Cardiac muscle cell (in vitro differentiated cells and primary cell): ENCODE measurements around the gene SCFD1. TPM values are rescaled to one million over a fixed set of nuclear protein-coding genes. Genes with fewer than 3 reads are reported as not detected.

ENCODE experiments used
- DNase-seq, 2 donors: peaks; one replicate each; pipeline versions ENCODE4 v3.0.0 to v3.0.0-alpha.2; 2010 to 2017; ENCODE audit warnings: low read depth in 1 of 2, low spot score in 1 of 2
- H3K27ac ChIP-seq: fragments of 200-600 bp; sonication (generic); 2 replicates; pipeline ENCODE4 v1.5.1; 2016
- H3K27me3 ChIP-seq: fragments of 200-600 bp; sonication (generic); 2 replicates; pipeline ENCODE4 v1.6.0; 2016; ENCODE audit warnings: control low read depth
- H3K36me3 ChIP-seq: fragments of 200-600 bp; sonication (generic); 2 replicates; pipeline ENCODE4 v1.5.1; 2016; ENCODE audit warnings: control low read depth
- H3K4me1 ChIP-seq: fragments of 200-600 bp; sonication (generic); 2 replicates; pipeline ENCODE4 v1.8.1; 2017; ENCODE audit warnings: low read depth, mild to moderate bottlenecking, mixed run types
- H3K4me3 ChIP-seq: fragments of 200-600 bp; sonication (generic); 2 replicates; pipeline ENCODE4 v1.5.1; 2016; ENCODE audit warnings: mild to moderate bottlenecking
- H3K9me3 ChIP-seq: fragments of 200-600 bp; sonication (generic); 2 replicates; pipeline ENCODE4 v1.5.1; 2017; ENCODE audit warnings: low read depth, mild to moderate bottlenecking, control low read depth
- CTCF ChIP-seq: IDR thresholded peaks from 2 replicates; pipeline ENCODE4 v1.5.1; 2012; ENCODE audit warnings: low read depth, mild to moderate bottlenecking, low read length
- polyA plus RNA-seq: library from polyadenylated mRNA; unstranded; fragments of >200 nt; fragmentation: Nextera tagmentation; extraction: Ambion mirVana; gene quantifications from 2 replicates; pipeline ENCODE4 v1.2.1, GENCODE V29; 2016
- total RNA-seq: library from RNA; depleted of rRNA; stranded (reverse); fragments of >200 nt; gene quantifications from 2 replicates; pipeline ENCODE4 v1.2.3, GENCODE V29; 2016

SCFD1 gene
- total and polyA plus RNA-seq, 2 experiments from 2014 or later = 51.7 to 76.3 TPM

GRCh38 chr14:30751646-30752416, 129.7 kb downstream of the SCFD1 start:
- no peak for DNase-seq

DNA sequence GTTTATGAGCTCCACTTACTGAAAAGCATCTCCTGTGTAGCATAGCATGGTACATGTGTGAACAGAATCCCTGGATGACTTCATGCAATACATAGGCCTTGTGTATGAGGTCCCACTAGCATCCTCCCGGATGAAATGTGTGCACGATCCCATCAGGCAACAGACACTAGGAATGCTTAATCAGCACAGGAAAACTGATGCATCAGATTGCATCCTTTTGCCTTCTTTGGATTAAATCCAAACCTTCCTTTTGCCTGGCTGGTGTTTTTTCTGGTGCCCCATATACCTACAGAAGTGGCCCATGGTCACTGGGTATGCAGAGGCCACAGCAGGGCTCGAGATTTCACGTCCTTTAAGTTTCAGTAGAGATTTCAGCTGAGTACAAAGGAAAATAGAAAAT, 131.3 kb downstream of the SCFD1 start:
- Histone ChIP-seq H3K27me3 (no peaks in the 10 kb centered on the region), H3K4me1 (no peaks in the 10 kb centered on the region), H3K36me3 (no peaks in the 10 kb centered on the region), H3K27ac (no peak overlapping the region), H3K4me3 (no peak overlapping the region), H3K9me3 (no peaks in the 10 kb centered on the region)
- DNase-seq = no peak
- TF ChIP-seq CTCF = no peak

More at GRCh38 chr14:30751646-30752416, 129.7 kb downstream of the SCFD1 start:
- Histone ChIP-seq H3K36me3 (no peaks in the 10 kb centered on the region), H3K27me3 (no peaks in the 10 kb centered on the region), H3K4me1 (no peaks in the 10 kb centered on the region), H3K4me3 (no peak overlapping the region), H3K27ac (no peak overlapping the region), H3K9me3 (no peaks in the 10 kb centered on the region)
- TF ChIP-seq CTCF = no peak

- Histone ChIP-seq H3K4me1 (no peaks in the 10 kb centered on the region), H3K36me3 (no peaks in the 10 kb centered on the region), H3K9me3 (no peaks in the 10 kb centered on the region), H3K27ac (no peak overlapping the region), H3K4me3 (no peak overlapping the region), H3K27me3 (no peaks in the 10 kb centered on the region)
- no peak for DNase-seq
- no peak for TF ChIP-seq CTCF
Observed at GRCh38 chr14:30754778-30755177, 132.7 kb downstream of the SCFD1 start.

DNA sequence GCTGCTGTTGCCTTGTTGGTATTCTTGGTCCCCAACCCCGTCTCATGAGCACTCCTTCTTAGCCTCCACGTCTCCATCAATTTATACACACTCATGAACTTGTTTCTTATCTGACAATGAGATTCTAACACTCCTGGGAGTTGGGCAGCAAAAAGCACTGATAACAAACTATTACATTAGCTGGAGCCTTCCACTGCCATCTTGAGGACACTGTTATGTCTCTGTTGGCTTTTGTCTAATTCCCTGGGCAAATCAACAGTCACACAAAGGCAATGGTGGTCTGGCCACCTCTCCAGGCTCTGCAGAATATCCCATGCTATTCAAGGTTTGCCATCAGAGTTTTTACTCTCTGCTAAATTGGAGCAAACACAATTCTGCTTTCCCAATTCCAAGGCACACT, 134.5 kb downstream of the SCFD1 start:
- H3K4me1 ChIP-seq = no peaks in the 10 kb centered on the region
- TF ChIP-seq CTCF = no peak
- no peak overlapping the region for H3K4me3 ChIP-seq
- DNase-seq = peak in 1 of 2 donors; percentile 2
- H3K27ac ChIP-seq = no peak overlapping the region
- H3K9me3 ChIP-seq = no peaks in the 10 kb centered on the region
- H3K36me3 ChIP-seq = no peaks in the 10 kb centered on the region
- H3K27me3 ChIP-seq = no peaks in the 10 kb centered on the region

- no peaks in the 10 kb centered on the region for H3K9me3 ChIP-seq
- no peaks in the 10 kb centered on the region for H3K4me1 ChIP-seq
- H3K27me3 ChIP-seq = no peaks in the 10 kb centered on the region
- no peaks in the 10 kb centered on the region for H3K36me3 ChIP-seq
- no peak overlapping the region for H3K4me3 ChIP-seq
- no peak for TF ChIP-seq CTCF
- no peak overlapping the region for H3K27ac ChIP-seq
- no peak for DNase-seq
Observed at GRCh38 chr14:30757082-30757481, 135.0 kb downstream of the SCFD1 start.
